Panc1 (cell line): ENCODE data around the gene TCTN3. TPM values are rescaled to one million over a fixed set of nuclear protein-coding genes. Genes with fewer than 3 reads are reported as not detected.

Experiments used
- ATAC-seq: fragments of 200-7000 bp; cut with Tn5 transposase; 2 replicates; pipeline ENCODE4 v1.9.1; 2020; ENCODE audit warnings: mild to moderate bottlenecking, moderate library complexity
- BruUV-seq: library from RNA; stranded (reverse); fragments of 400-500 nt; replicated peaks from 2 replicates; lab custom pipeline; 2021; lab: Mats Ljungman, UMichigan
- CTCF ChIA-PET: fragments of 300-600 bp; sonication (Branson Sonifier 250); formaldehyde crosslinking; loops from one replicate; lab custom pipeline; 2022; ENCODE audit warnings: antibody characterized with exemption; lab: Charles Lee
- POLR2A ChIA-PET: fragments of 300-600 bp; sonication (Branson Sonifier 250); formaldehyde crosslinking; loops from one replicate; lab custom pipeline; 2022; ENCODE audit warnings: antibody characterized with exemption; lab: Charles Lee
- DNase-seq: peaks from one replicate; pipeline ENCODE4 v3.0.0-alpha.2; 2010; ENCODE audit warnings: low read depth, low spot score
- H3K27ac ChIP-seq: 2 replicates; pipeline ENCODE4 v1.5.1; 2011; ENCODE audit warnings: mild to moderate bottlenecking, low read length, inconsistent platforms
- H3K27me3 ChIP-seq: fragments of 200-500 bp; sonication (Bioruptor generic); 2 replicates; pipeline ENCODE4 v1.6.0; 2014; ENCODE audit warnings: low read length, inconsistent platforms; ENCODE audit not compliant: control insufficient read depth, insufficient read depth
- H3K36me3 ChIP-seq: fragments of 200-500 bp; sonication (Bioruptor generic); 2 replicates; pipeline ENCODE4 v1.5.1; 2014; ENCODE audit warnings: inconsistent platforms, mild to moderate bottlenecking, low read length, moderate library complexity; ENCODE audit not compliant: control insufficient read depth, insufficient read depth
- H3K4me1 ChIP-seq: 2 replicates; pipeline ENCODE4 v1.5.1; 2011; ENCODE audit warnings: inconsistent platforms, mild to moderate bottlenecking, low read length, moderate library complexity; ENCODE audit not compliant: control insufficient read depth, insufficient read depth
- H3K4me3 ChIP-seq, 2 experiments: 2 replicates each; pipeline ENCODE4 v1.5.1; 2011 to 2012; ENCODE audit warnings: low read depth in 2 of 2, low read length in 2 of 2, mild to moderate bottlenecking in 2 of 2, inconsistent platforms in 1 of 2, moderate library complexity in 1 of 2
- H3K9me3 ChIP-seq: fragments of 200-500 bp; sonication (Bioruptor generic); 2 replicates; pipeline ENCODE4 v1.5.1; 2014; ENCODE audit warnings: low read depth, mild to moderate bottlenecking, inconsistent platforms, low read length, moderate library complexity; ENCODE audit not compliant: control insufficient read depth, insufficient read depth
- CTCF ChIP-seq: fragments of 450-650 bp; IDR thresholded peaks from 2 replicates; pipeline ENCODE4 v1.5.1; 2017; ENCODE audit warnings: mild to moderate bottlenecking
- POLR2AphosphoS5 ChIP-seq: IDR thresholded peaks from 2 replicates; pipeline ENCODE4 v1.6.1; 2012; ENCODE audit warnings: mild to moderate bottlenecking, low read depth, low read length, moderate library complexity
- SIN3A ChIP-seq: IDR thresholded peaks from 2 replicates; pipeline ENCODE4 v1.6.1; 2012; ENCODE audit warnings: low read depth, mild to moderate bottlenecking, low read length, moderate library complexity, borderline replicate concordance; ENCODE audit not compliant: insufficient read depth
- TCF7L2 ChIP-seq: IDR thresholded peaks from 2 replicates; pipeline ENCODE4 v1.6.1; 2011; ENCODE audit warnings: mild to moderate bottlenecking, low read depth, low read length, inconsistent platforms
- in situ Hi-C: cut with HindIII; loops from 2 replicates; pipeline ENCODE4 v1.10.0; 2016; ENCODE audit warnings: low sequenced_read_pairs, low pct_unique_long_range_greater_than_20kb
- intact Hi-C: fragments of 100-400 bp; cut with micrococcal nuclease; formaldehyde crosslinking; loops from one replicate; pipeline ENCODE4 v1.10.0; 2022; ENCODE audit not compliant: unreplicated experiment
- total RNA-seq: library from RNA; stranded (reverse); gene quantifications from one replicate; pipeline ENCODE4 v1.2.1, GENCODE V29; 2021; ENCODE audit not compliant: unreplicated experiment
- TF ChIP-seq, protein P1 (sequence below), 2 experiments: IDR thresholded peaks; 2 replicates each; pipeline ENCODE4 v1.6.1; 2011 to 2012; ENCODE audit warnings: low read depth in 2 of 2, control low read depth in 1 of 2, low read length in 1 of 2, mild to moderate bottlenecking in 1 of 2, moderate library complexity in 1 of 2; ENCODE audit not compliant: insufficient read depth in 1 of 2

Gene TCTN3
- total RNA-seq, 1 experiment from 2014 or later = 56.6 TPM

GRCh38 chr10:95655571-95656290, 38.0 kb downstream of the TCTN3 start:
- CTCF ChIA-PET = interaction anchor here (1.2 kb wide), 1 partner anchor 22 kb away, joined by 3 read pairs; no protein-coding TSS in a partner anchor
- ATAC-seq = peak; percentile 23

DNA sequence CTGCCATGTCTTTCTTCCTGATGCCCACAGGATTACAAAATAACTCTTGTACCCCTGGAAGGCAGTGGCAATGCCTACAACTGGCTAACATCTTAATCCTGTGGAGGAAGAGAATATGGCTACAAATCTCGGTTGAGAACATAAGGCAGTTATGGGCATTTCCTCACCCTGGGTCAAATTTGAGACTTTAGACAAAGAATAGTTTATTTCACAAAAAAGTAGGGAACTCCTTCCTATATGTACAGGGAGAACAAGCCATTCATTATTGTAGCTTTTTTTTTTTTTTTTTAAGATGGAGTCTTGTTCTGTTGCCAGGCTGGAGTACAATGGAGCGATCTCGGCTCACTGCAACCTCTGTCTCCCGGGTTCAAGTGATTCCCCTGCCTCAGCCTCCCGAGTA, 39.8 kb downstream of the TCTN3 start:
- Histone ChIP-seq H3K36me3 (peaks cover 3% of the 10 kb centered on the region; the same call in 1 of the 2 replicates), H3K9me3 (peaks cover 3% of the 10 kb centered on the region; the same call in 1 of the 2 replicates), H3K27ac (no peak overlapping the region), H3K4me3 (no peak overlapping the region), H3K27me3 (no peaks in the 10 kb centered on the region), H3K4me1 (peaks cover 10% of the 10 kb centered on the region; the same call in 1 of the 2 replicates)
- DNase-seq = no peak
- ChIA-PET CTCF (no interaction called here), POLR2A (no interaction called here)
- intact Hi-C loops (no loop called here), in situ Hi-C loops (no loop called here)
- no TSS peak for BruUV-seq
- no peak for TF ChIP-seq POLR2AphosphoS5
- TF ChIP-seq CTCF = no peak
- no peak for TF ChIP-seq TCF7L2
- TF ChIP-seq SIN3A = no peak
- TF ChIP-seq, protein P1, sequence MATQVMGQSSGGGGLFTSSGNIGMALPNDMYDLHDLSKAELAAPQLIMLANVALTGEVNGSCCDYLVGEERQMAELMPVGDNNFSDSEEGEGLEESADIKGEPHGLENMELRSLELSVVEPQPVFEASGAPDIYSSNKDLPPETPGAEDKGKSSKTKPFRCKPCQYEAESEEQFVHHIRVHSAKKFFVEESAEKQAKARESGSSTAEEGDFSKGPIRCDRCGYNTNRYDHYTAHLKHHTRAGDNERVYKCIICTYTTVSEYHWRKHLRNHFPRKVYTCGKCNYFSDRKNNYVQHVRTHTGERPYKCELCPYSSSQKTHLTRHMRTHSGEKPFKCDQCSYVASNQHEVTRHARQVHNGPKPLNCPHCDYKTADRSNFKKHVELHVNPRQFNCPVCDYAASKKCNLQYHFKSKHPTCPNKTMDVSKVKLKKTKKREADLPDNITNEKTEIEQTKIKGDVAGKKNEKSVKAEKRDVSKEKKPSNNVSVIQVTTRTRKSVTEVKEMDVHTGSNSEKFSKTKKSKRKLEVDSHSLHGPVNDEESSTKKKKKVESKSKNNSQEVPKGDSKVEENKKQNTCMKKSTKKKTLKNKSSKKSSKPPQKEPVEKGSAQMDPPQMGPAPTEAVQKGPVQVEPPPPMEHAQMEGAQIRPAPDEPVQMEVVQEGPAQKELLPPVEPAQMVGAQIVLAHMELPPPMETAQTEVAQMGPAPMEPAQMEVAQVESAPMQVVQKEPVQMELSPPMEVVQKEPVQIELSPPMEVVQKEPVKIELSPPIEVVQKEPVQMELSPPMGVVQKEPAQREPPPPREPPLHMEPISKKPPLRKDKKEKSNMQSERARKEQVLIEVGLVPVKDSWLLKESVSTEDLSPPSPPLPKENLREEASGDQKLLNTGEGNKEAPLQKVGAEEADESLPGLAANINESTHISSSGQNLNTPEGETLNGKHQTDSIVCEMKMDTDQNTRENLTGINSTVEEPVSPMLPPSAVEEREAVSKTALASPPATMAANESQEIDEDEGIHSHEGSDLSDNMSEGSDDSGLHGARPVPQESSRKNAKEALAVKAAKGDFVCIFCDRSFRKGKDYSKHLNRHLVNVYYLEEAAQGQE (IDR thresholded peaks at IDR 0.05; ENCODE audit: insufficient read depth in 1 of 2, low read depth in 2 of 2, low read length in 1 of 2) = no peak
- ATAC-seq = no peak

More at GRCh38 chr10:95655571-95656290, 38.0 kb downstream of the TCTN3 start:
- peaks cover 10% of the 10 kb centered on the region; the same call in 1 of the 2 replicates for H3K4me1 ChIP-seq
- H3K36me3 ChIP-seq = peaks cover 3% of the 10 kb centered on the region; the same call in 1 of the 2 replicates
- H3K9me3 ChIP-seq = peaks cover 3% of the 10 kb centered on the region; the same call in 1 of the 2 replicates
- no peaks in the 10 kb centered on the region for H3K27me3 ChIP-seq
- no peak for DNase-seq
- BruUV-seq = no TSS peak
- no peak for TF ChIP-seq CTCF
- TF ChIP-seq SIN3A = no peak
- TF ChIP-seq TCF7L2 = no peak
- no peak for TF ChIP-seq POLR2AphosphoS5
- TF ChIP-seq, protein P1 (IDR thresholded peaks at IDR 0.05; ENCODE audit: insufficient read depth in 1 of 2, low read depth in 2 of 2, low read length in 1 of 2) = no peak
- in situ Hi-C loops (no loop called here), intact Hi-C loops (no loop called here)
- POLR2A ChIA-PET = no interaction called here
- H3K27ac ChIP-seq = peak overlapping the region; percentile 75
- H3K4me3 ChIP-seq = peak overlapping the region; percentile 73 to 88
